ENCODE data around the gene GRAMD1C. TPM values are rescaled to one million over a fixed set of nuclear protein-coding genes. Genes with fewer than 3 reads are reported as not detected.

Gene GRAMD1C
- total RNA-seq, 4 donors from 2014 or later = 20.6 to 48.0 (median 30.0) TPM

GRCh38 chr3:113952921-113953320, 114.3 kb downstream of the GRAMD1C start:
- TF ChIP-seq POLR2A (IDR thresholded peaks at IDR 0.05) = no peak
- TF ChIP-seq, protein P1, sequence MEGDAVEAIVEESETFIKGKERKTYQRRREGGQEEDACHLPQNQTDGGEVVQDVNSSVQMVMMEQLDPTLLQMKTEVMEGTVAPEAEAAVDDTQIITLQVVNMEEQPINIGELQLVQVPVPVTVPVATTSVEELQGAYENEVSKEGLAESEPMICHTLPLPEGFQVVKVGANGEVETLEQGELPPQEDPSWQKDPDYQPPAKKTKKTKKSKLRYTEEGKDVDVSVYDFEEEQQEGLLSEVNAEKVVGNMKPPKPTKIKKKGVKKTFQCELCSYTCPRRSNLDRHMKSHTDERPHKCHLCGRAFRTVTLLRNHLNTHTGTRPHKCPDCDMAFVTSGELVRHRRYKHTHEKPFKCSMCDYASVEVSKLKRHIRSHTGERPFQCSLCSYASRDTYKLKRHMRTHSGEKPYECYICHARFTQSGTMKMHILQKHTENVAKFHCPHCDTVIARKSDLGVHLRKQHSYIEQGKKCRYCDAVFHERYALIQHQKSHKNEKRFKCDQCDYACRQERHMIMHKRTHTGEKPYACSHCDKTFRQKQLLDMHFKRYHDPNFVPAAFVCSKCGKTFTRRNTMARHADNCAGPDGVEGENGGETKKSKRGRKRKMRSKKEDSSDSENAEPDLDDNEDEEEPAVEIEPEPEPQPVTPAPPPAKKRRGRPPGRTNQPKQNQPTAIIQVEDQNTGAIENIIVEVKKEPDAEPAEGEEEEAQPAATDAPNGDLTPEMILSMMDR (IDR thresholded peaks at IDR 0.05) = no peak
- DNase-seq = no peak
- peaks cover 0 to 6% (median 0%) of the 10 kb centered on the region in 4 donors for H3K4me1 ChIP-seq

DNA sequence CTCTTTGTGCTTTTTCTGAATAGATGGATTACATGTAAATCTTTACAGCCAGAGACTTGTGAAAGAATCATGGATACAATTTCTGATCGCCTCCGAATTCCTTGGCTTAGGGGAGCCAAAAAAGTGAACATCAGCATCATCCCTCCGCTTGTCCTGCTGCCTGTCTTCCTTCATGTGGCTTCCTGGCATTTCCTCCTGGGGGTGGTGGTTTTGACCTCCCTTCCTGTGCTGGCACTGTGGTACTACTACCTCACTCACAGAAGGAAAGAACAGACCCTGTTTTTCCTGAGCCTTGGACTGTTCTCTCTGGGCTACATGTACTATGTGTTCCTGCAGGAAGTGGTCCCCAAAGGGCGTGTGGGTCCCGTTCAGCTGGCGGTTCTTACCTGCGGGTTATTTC, 115.1 kb downstream of the GRAMD1C start:
- DNase-seq = no peak
- Histone ChIP-seq H3K4me3 (no peak overlapping the region), H3K27ac (no peak overlapping the region), H3K36me3 (peaks cover 0 to 30% (median 0%) of the 10 kb centered on the region in 3 donors), H3K9me3 (no peaks in the 10 kb centered on the region), H3K4me1 (peaks cover 0 to 3% (median 0%) of the 10 kb centered on the region in 4 donors), H3K27me3 (no peaks in the 10 kb centered on the region)
- no peak for TF ChIP-seq POLR2A (IDR thresholded peaks at IDR 0.05)
- TF ChIP-seq, protein P1 (IDR thresholded peaks at IDR 0.05) = no peak

More at GRCh38 chr3:113952921-113953320, 114.3 kb downstream of the GRAMD1C start:
- no peak overlapping the region for H3K27ac ChIP-seq
- peaks cover 0 to 22% (median 0%) of the 10 kb centered on the region in 3 donors for H3K36me3 ChIP-seq
- H3K27me3 ChIP-seq = no peaks in the 10 kb centered on the region
- H3K4me3 ChIP-seq = no peak overlapping the region
- no peaks in the 10 kb centered on the region for H3K9me3 ChIP-seq

GRCh38 chr3:113954091-113954685, 115.6 kb downstream of the GRAMD1C start:
- no peaks in the 10 kb centered on the region for H3K9me3 ChIP-seq
- H3K36me3 ChIP-seq = peaks cover 0 to 31% (median 0%) of the 10 kb centered on the region in 3 donors
- H3K27ac ChIP-seq = no peak overlapping the region
- no peak for TF ChIP-seq POLR2A (IDR thresholded peaks at IDR 0.05)
- TF ChIP-seq, protein P1 (IDR thresholded peaks at IDR 0.05) = no peak
- no peak overlapping the region for H3K4me3 ChIP-seq
- H3K4me1 ChIP-seq = no peaks in the 10 kb centered on the region
- no peak for DNase-seq
- no peaks in the 10 kb centered on the region for H3K27me3 ChIP-seq

DNA sequence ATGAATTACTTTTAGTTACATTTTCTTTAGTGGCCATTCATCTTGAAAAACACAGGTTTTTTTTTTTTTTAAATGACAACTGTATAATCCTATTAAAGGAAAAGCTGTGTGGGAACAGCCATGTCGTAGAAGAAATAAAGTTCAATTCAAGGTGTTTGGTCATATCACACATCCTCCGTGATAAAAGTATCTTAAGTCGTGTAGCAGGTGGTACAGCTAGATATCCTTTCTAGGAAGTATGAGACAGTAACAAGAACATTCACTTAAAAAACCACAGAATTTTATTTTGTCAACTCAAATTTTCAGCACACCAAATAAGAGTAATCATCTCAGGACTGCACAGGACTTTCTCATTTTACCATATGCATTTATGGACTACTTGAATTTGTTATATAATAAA, 125.3 kb downstream of the GRAMD1C start:
- no peak overlapping the region for H3K4me3 ChIP-seq
- H3K27ac ChIP-seq = no peak overlapping the region
- no peaks in the 10 kb centered on the region for H3K9me3 ChIP-seq
- no peak for TF ChIP-seq POLR2A (IDR thresholded peaks at IDR 0.05)
- TF ChIP-seq, protein P1 (IDR thresholded peaks at IDR 0.05) = no peak
- no peak for DNase-seq
- no peaks in the 10 kb centered on the region for H3K27me3 ChIP-seq
- no peaks in the 10 kb centered on the region for H3K4me1 ChIP-seq
- H3K36me3 ChIP-seq = peaks cover 0 to 7% (median 0%) of the 10 kb centered on the region in 3 donors

- no peak for DNase-seq
- H3K27me3 ChIP-seq = no peaks in the 10 kb centered on the region
- no peak for TF ChIP-seq POLR2A (IDR thresholded peaks at IDR 0.05)
- TF ChIP-seq, protein P1 (IDR thresholded peaks at IDR 0.05) = no peak
- H3K4me1 ChIP-seq = no peaks in the 10 kb centered on the region
- no peaks in the 10 kb centered on the region for H3K9me3 ChIP-seq
- peaks cover 0 to 4% (median 0%) of the 10 kb centered on the region in 3 donors for H3K36me3 ChIP-seq
- no peak overlapping the region for H3K4me3 ChIP-seq
- H3K27ac ChIP-seq = no peak overlapping the region
Observed at GRCh38 chr3:113966172-113966571, 127.6 kb downstream of the GRAMD1C start.
